Activated T-cell treated with anti-CD3 and anti-CD28 coated beads, Interleukin-2, amount 50 U/mL, for 1 hour (primary cell): ENCODE results near the gene SLC15A4.
"Not testable (repeated sequence)": the region's sequence is repeated elsewhere in the genome, so short reads cannot be mapped to it uniquely, and the experiment has no call there.

Experiments
- DNase-seq: peaks from one replicate; pipeline ENCODE4 v3.0.0-alpha.2; 2020

Gene SLC15A4

GRCh38 chr12:128813392-128813791 is 10.4 kb downstream of the SLC15A4 start:
- DNase-seq, result no peak

- DNase-seq, result no peak
Observed at GRCh38 chr12:128811806-128812205, 12.0 kb downstream of the SLC15A4 start.

GRCh38 chr12:128810182-128811127 is 13.3 kb downstream of the SLC15A4 start:
- no peak for DNase-seq

- no peak for DNase-seq
Observed at GRCh38 chr12:128808651-128809050, 15.1 kb downstream of the SLC15A4 start.

- DNase-seq, result no peak
Observed at GRCh38 chr12:128807161-128807724, 16.5 kb downstream of the SLC15A4 start.

- DNase-seq, result no peak
Observed at GRCh38 chr12:128806573-128806972, 17.2 kb downstream of the SLC15A4 start.

GRCh38 chr12:128805406-128805805 is 18.4 kb downstream of the SLC15A4 start:
- not testable (repeated sequence) for DNase-seq

GRCh38 chr12:128804762-128805161 is 19.0 kb downstream of the SLC15A4 start:
- no peak for DNase-seq

GRCh38 chr12:128803788-128804187 is 20.0 kb downstream of the SLC15A4 start:
- no peak for DNase-seq

GRCh38 chr12:128802756-128803155 is 21.0 kb downstream of the SLC15A4 start:
- no peak for DNase-seq

GRCh38 chr12:128801879-128802391 is 21.8 kb downstream of the SLC15A4 start:
- DNase-seq, result no peak

GRCh38 chr12:128800606-128801005 is 23.2 kb downstream of the SLC15A4 start:
- no peak for DNase-seq

- DNase-seq, result no peak
Observed at GRCh38 chr12:128798571-128799341, 25.0 kb downstream of the SLC15A4 start.

GRCh38 chr12:128797119-128798118 is 26.3 kb downstream of the SLC15A4 start:
- no peak for DNase-seq

- no peak for DNase-seq
Observed at GRCh38 chr12:128796439-128797118, 27.2 kb downstream of the SLC15A4 start.

GRCh38 chr12:128795530-128796361 is 28.0 kb downstream of the SLC15A4 start:
- DNase-seq, result no peak

GRCh38 chr12:128794661-128795529 is 28.9 kb downstream of the SLC15A4 start:
- DNase-seq, result no peak

GRCh38 chr12:128793701-128794100 is 30.1 kb downstream of the SLC15A4 start:
- no peak for DNase-seq

GRCh38 chr12:128792881-128793280 is 30.9 kb downstream of the SLC15A4 start:
- no peak for DNase-seq
